K562 (cell line): Measurements from ENCODE around the gene GABBR1. TPM values are rescaled to one million over a fixed set of nuclear protein-coding genes. Genes with fewer than 3 reads are reported as not detected.
A peak's percentile ranks its signal among the peaks of the same experiment; 100 is the strongest.

Experiments used
- CHD7 ChIP-seq: fragments of 200-600 bp; sonication (generic); IDR thresholded peaks from one replicate; pipeline ENCODE4 v1.6.1; 2012; ENCODE audit warnings: mild to moderate bottlenecking, low read depth, low read length, inconsistent platforms
- UBTF ChIP-seq, 2 experiments: IDR thresholded peaks; 2 replicates each; pipeline ENCODE4 v1.6.1; 2012; ENCODE audit warnings: improper control_type of control experiment in 2 of 2, low read depth in 2 of 2, low read length in 2 of 2, borderline replicate concordance in 1 of 2
- ZBED1 ChIP-seq: IDR thresholded peaks from 2 replicates; pipeline ENCODE4 v1.6.1; 2014
- polyA plus RNA-seq, 8 experiments: library from polyadenylated mRNA; depleted of rRNA in 4 of 8; stranded (reverse) in 5 of 8; unstranded in 3 of 8; fragments of >200 nt; fragmentation: Nextera tagmentation in 2 of 8; fragmentation: Illumina TruSeq in 1 of 8; extraction: Ambion mirVana in 2 of 8; extraction: Trizol in 1 of 8; gene quantifications; 2 replicates each; pipeline versions ENCODE4 v1.2.1 to v1.2.3, GENCODE V29; 2011 to 2014; ENCODE audit warnings: inconsistent platforms in 1 of 8, missing spikeins in 1 of 8
- total RNA-seq, 7 experiments: library from RNA; depleted of rRNA in 6 of 7; stranded (reverse); fragments of >200 nt in 6 of 7; fragmentation: Illumina TruSeq in 2 of 7; extraction: Trizol in 2 of 7; gene quantifications; 2 replicates each; pipeline versions ENCODE4 v1.2.1 to v1.2.3, GENCODE V29; 2011 to 2021; ENCODE audit warnings: low replicate concordance in 1 of 7

Gene GABBR1
- total and polyA plus RNA-seq, 9 of the 15 experiments (the other 6 are each of a cell fraction or from before 2014, with no cell fraction given): 2.2 to 48.3 (median 20.8) TPM

GRCh38 chr6:29628419-29629281 lies 4.3 kb downstream of the GABBR1 start (continued):
- 0 out of 4 replicates have a peak, but pooled peaks of 1 of the 2 experiments have one; percentile 57 for TF ChIP-seq UBTF (IDR thresholded peaks at IDR 0.05; ENCODE audit: borderline replicate concordance in 1 of 2, low read depth in 2 of 2, low read length in 2 of 2)
- TF ChIP-seq CHD7: no peak
- no peak for TF ChIP-seq ZBED1
